ENCODE data around the gene PTPRZ1. TPM values are rescaled to one million over a fixed set of nuclear protein-coding genes. Genes with fewer than 3 reads are reported as not detected.

PTPRZ1 gene
- total and polyA plus RNA-seq, 12 donors, result 0.09 to 0.87 (median 0.36) TPM

- peak in 1 of 8 donors; percentile 57 for ATAC-seq
- TF ChIP-seq CTCF (IDR thresholded peaks at IDR 0.05), result no peak
- Histone ChIP-seq H3K27ac (no peak overlapping the region), H3K4me3 (peak overlapping the region; percentile 16 to 56 (median 48)), H3K4me1 (peaks cover 0 to 16% (median 0%) of the 10 kb centered on the region in 9 donors), H3K36me3 (no peaks in the 10 kb centered on the region), H3K9me3 (no peaks in the 10 kb centered on the region), H3K27me3 (peaks cover 0 to 65% (median 46%) of the 10 kb centered on the region in 7 donors)
- WGBS, 2 donors, result 1% methylated on average over 51 of the region's 51 CpGs
- intact Hi-C loops (cut with DNase I), result no loop called here
- DNase-seq, result peak; percentile 3 to 6
Observed at GRCh38 chr7:121873289-121874194, 581 bp downstream of the PTPRZ1 start.

- no peak for ATAC-seq
- Histone ChIP-seq H3K4me3 (peak overlapping the region in 8 of 10 donors; percentile 37 to 56 (median 50)), H3K36me3 (no peaks in the 10 kb centered on the region), H3K9me3 (no peaks in the 10 kb centered on the region), H3K4me1 (peaks cover 0 to 16% (median 0%) of the 10 kb centered on the region in 9 donors), H3K27me3 (peaks cover 0 to 65% (median 46%) of the 10 kb centered on the region in 7 donors), H3K27ac (no peak overlapping the region)
- WGBS, 2 donors, result 13 to 16% methylated on average over 9 of the region's 9 CpGs
- TF ChIP-seq CTCF (IDR thresholded peaks at IDR 0.05), result no peak
- intact Hi-C loops (cut with DNase I), result no loop called here
- DNase-seq, result no peak
Observed at GRCh38 chr7:121874298-121874697, 1.3 kb downstream of the PTPRZ1 start.

- DNase-seq, result no peak
- no peak for ATAC-seq
- no peak for TF ChIP-seq CTCF (IDR thresholded peaks at IDR 0.05)
- no peak overlapping the region for H3K4me3 ChIP-seq
- intact Hi-C loops (cut with DNase I), result no loop called here
- no peaks in the 10 kb centered on the region for H3K36me3 ChIP-seq
- peaks cover 0 to 16% (median 0%) of the 10 kb centered on the region in 9 donors for H3K4me1 ChIP-seq
- H3K27me3 ChIP-seq, result peaks cover 0 to 66% (median 43%) of the 10 kb centered on the region in 7 donors
- H3K27ac ChIP-seq, result no peak overlapping the region
- no peaks in the 10 kb centered on the region for H3K9me3 ChIP-seq
Observed at GRCh38 chr7:121875203-121875602, 2.2 kb downstream of the PTPRZ1 start.

GRCh38 chr7:121876656-121877500 is 3.9 kb downstream of the PTPRZ1 start:
- WGBS, 2 donors, result 74 to 76% methylated on average over 5 of the region's 5 CpGs
- ATAC-seq, result no peak
- no peak overlapping the region for H3K27ac ChIP-seq
- no peak overlapping the region for H3K4me3 ChIP-seq
- peaks cover 0 to 16% (median 0%) of the 10 kb centered on the region in 9 donors for H3K4me1 ChIP-seq
- no peak for TF ChIP-seq CTCF (IDR thresholded peaks at IDR 0.05)
- intact Hi-C loops (cut with DNase I), result no loop called here
- no peaks in the 10 kb centered on the region for H3K9me3 ChIP-seq
- peaks cover 0 to 56% (median 31%) of the 10 kb centered on the region in 7 donors for H3K27me3 ChIP-seq
- no peak for DNase-seq
- no peaks in the 10 kb centered on the region for H3K36me3 ChIP-seq

Measured in heart right ventricle (tissue), 16 donors.